ENCODE measurements around the gene DMC1. TPM values are rescaled to one million over a fixed set of nuclear protein-coding genes. Genes with fewer than 3 reads are reported as not detected.

The DMC1 gene
- total and polyA plus RNA-seq, 2 of the 4 experiments (the other 2 are of a cell fraction), result 0.18 to 0.38 TPM

GRCh38 chr22:38565441-38565840 lies 4.5 kb downstream of the DMC1 start:
- in situ Hi-C loops (cut with MboI; ENCODE audit: low sequenced_read_pairs), result no loop called here
- H2BK15ac ChIP-seq (ENCODE audit: low read depth, low read length), result no peak overlapping the region
- H2BK5ac ChIP-seq (ENCODE audit: low read depth, low read length, poor library complexity, severe bottlenecking), result no peak overlapping the region
- no peaks in the 10 kb centered on the region for H3K27me3 ChIP-seq (ENCODE audit: control insufficient read depth, insufficient read depth, low read length)
- H3K23ac ChIP-seq (ENCODE audit: low read depth, low read length), result no peak overlapping the region
- H3K4ac ChIP-seq (ENCODE audit: low read depth, low read length), result no peak overlapping the region
- no peak overlapping the region for H3K4me3 ChIP-seq (ENCODE audit: insufficient read depth, low read depth, low read length)
- 0 out of 2 replicates have a peak, but pooled peaks cover 3% of the 10 kb centered on the region for H3K9me1 ChIP-seq (ENCODE audit: insufficient read depth, low read length)
- ChIA-PET CTCF (no interaction called here), POLR2A (ENCODE audit: unreplicated experiment) (no interaction called here)
- no TSS peak for BruUV-seq (replicated peaks)
- intact Hi-C loops (cut with micrococcal nuclease), result no loop called here
- H3K79me1 ChIP-seq (ENCODE audit: low read depth in 1 of 2, low read length in 2 of 2), result no peaks in the 10 kb centered on the region
- no peaks in the 10 kb centered on the region for H3K36me3 ChIP-seq (ENCODE audit: control insufficient read depth, insufficient read depth, low read length)
- H3K18ac ChIP-seq (ENCODE audit: low read depth, low read length), result no peak overlapping the region
- no peak overlapping the region for H2AK9ac ChIP-seq (replicated peaks; ENCODE audit: low read depth, low read length, poor library complexity)
- WGBS, 2 experiments (ENCODE audit: extremely low coverage in 2 of 2, insufficient read length in 1 of 2), result no CpG with 5 or more reads among the region's 1 CpG
- H3K56ac ChIP-seq (ENCODE audit: extremely low read depth, insufficient read depth, low read length), result no peak overlapping the region
- no peak overlapping the region for H3K14ac ChIP-seq (replicated peaks; ENCODE audit: low read depth, low read length)
- TF ChIP-seq RAD21 (IDR thresholded peaks at IDR 0.05; ENCODE audit: low read length) (no peak), MAZ (IDR thresholded peaks at IDR 0.05; ENCODE audit: borderline replicate concordance, low read depth, low read length) (no peak), CHD1 (IDR thresholded peaks at IDR 0.05; ENCODE audit: low read depth, low read length) (no peak), POLR2A (IDR thresholded peaks at IDR 0.05; ENCODE audit: low read depth, low read length) (no peak), MXI1 (IDR thresholded peaks at IDR 0.05; ENCODE audit: borderline replicate concordance, low read depth, low read length) (no peak), FOS (IDR thresholded peaks at IDR 0.05; ENCODE audit: low read depth, low read length) (no peak), CEBPB (IDR thresholded peaks at IDR 0.05; ENCODE audit: low read depth, low read length) (no peak), RFX5 (IDR thresholded peaks at IDR 0.05; ENCODE audit: low read depth, low read length) (no peak), MAFK (IDR thresholded peaks at IDR 0.05; ENCODE audit: low read depth, low read length) (no peak), USF2 (IDR thresholded peaks at IDR 0.05; ENCODE audit: low read depth, low read length) (no peak)
- DNase-seq (no peak), ATAC-seq (ENCODE audit: low read depth) (no peak)
- dilution Hi-C loops (cut with HindIII; ENCODE audit: low sequenced_read_pairs, unreplicated experiment), result no loop called here
- H3K4me2 ChIP-seq (ENCODE audit: low read depth, low read length), result no peak overlapping the region
- H3K9ac ChIP-seq (ENCODE audit: low read depth, low read length), result no peak overlapping the region
- H2BK120ac ChIP-seq (ENCODE audit: low read depth, low read length), result no peak overlapping the region
- no peaks in the 10 kb centered on the region for H3K4me1 ChIP-seq (ENCODE audit: control insufficient read depth, insufficient read depth, low read length)
- H3K9me3 ChIP-seq (ENCODE audit: control insufficient read depth, insufficient read depth, low read length), result no peaks in the 10 kb centered on the region
- H4K20me1 ChIP-seq (ENCODE audit: insufficient read depth, low read length), result no peaks in the 10 kb centered on the region
- H2AK5ac ChIP-seq (ENCODE audit: low read depth, low read length), result no peak overlapping the region
- no peak overlapping the region for H4K91ac ChIP-seq (ENCODE audit: insufficient read depth, low read depth, low read length)
- no peak overlapping the region for H4K8ac ChIP-seq (ENCODE audit: low read depth in 2 of 2, low read length in 2 of 2)
- no peak overlapping the region for H2BK20ac ChIP-seq (ENCODE audit: low read depth, low read length)
- no peak overlapping the region for H3K27ac ChIP-seq (ENCODE audit: insufficient read depth, low read length)
- H2AFZ ChIP-seq (replicated peaks; ENCODE audit: low read length, poor library complexity), result no peak overlapping the region
- H4K5ac ChIP-seq (ENCODE audit: low read depth, low read length), result no peak overlapping the region
